Measurements from ENCODE around the gene PTPRN2.
"Not testable (repeated sequence)": the region's sequence is repeated elsewhere in the genome, so short reads cannot be mapped to it uniquely, and the experiment has no call there.

The PTPRN2 gene

DNA sequence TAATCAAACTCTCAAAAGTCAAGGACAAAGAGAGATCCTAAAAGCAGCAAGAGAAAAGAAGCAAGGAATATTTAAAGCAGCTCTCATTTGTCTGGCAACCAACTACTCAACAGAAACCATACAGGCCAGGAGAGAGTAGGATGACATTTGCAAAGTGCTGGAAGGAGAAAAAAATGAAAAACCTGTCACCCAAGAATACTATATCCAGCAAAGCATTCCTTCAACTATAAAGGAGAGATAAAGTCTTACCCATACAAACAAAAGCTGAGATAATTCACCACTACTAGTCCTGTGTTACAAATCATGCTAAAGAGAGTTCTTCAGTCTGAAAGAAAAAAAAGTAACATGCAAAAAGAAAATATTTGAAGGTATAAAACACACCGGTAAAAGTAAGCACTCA is 357.7 kb downstream of the PTPRN2 start:
- no peak for DNase-seq (ENCODE audit: low spot score)

DNA sequence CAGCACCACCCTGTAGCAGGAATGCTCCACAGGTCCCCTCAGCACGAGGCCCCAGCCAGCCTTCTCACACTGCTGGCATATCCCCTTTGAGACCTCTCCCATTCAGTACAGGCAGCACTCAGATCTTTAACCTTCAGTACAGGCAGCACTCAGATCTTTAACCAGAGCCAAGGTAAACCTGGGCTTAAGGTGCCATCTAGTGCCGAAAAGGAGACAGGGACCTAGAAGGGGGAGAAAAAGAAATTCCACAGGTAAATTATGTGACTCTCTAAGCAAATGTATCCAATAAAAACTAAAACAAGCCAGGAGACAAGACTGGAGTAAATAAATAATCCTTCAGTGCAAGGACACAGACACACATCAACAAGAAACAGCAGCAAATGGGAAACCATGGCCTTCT is 358.6 kb downstream of the PTPRN2 start:
- DNase-seq (ENCODE audit: low spot score), result no peak

DNA sequence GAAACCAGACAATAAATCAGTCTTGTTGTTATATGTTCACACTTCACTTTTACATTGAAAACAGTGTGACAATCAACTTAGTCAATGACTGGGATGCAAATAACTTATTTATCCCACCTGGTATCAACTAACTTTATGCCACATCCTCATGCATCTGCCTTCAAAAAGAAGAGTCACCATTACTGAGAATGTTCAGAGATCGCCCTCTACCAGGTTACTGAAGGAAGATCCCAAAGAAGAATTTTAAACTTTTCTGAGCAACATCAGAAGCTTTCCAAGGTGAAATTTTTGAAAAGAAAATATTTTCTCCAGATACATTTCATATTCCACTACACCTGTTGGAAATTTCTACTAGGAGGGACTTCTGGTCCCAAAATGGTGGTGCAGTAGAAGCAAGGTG is 359.5 kb downstream of the PTPRN2 start:
- DNase-seq (ENCODE audit: low spot score), result no peak

DNA sequence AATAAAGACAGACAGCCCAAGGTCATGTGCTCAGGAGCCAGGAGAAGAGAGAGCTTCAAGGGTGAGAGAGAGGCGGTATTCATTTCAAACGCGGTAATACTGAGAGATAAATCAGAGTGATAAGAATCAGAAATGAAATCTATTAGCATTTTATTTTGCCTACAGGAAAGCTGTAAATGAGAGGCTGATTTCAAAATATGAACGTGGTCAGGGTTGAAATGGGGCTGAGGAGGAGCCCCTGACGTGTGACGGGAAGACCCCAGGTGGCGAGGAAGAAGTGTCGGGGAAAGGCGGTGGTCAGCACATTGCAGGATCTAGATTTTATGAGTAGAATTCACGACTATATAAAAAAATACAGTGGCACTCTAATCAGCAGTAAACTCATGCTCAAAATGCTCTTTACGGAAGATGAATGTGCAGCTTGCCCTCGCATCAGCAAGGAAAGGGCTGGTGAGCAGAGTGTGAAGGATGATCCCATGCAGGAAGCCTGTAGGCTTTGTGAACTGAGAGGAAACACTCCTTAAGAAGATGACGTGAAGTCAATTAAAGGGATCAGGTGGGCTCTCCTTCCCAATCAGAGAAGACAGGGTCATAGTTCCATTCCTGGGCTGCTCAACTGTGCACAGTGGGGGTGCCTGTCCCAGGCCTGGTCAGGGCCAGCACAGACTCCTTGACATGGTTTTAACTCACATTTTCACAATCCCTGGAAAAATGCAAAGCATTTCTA is 360.2 kb downstream of the PTPRN2 start:
- no peak for DNase-seq (ENCODE audit: low spot score)

DNA sequence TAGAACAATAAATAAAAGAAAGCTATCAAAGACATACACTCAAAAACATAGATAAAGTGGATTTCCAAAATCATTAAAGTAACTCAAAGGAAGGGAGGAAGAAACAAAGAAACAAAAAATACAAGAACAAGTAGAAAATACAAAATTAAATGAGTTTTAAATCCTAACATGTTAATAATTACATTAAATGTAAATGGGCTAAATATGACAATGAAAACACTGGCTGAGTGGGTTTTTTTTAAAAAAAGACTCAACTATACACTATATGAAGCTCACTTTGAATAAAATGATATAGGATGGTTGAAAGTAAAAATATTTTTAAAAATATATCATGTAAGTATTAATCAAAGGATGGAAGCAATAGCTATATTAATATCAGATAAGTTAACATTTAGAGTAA is 371.4 kb downstream of the PTPRN2 start:
- no peak for DNase-seq (ENCODE audit: low spot score)

DNA sequence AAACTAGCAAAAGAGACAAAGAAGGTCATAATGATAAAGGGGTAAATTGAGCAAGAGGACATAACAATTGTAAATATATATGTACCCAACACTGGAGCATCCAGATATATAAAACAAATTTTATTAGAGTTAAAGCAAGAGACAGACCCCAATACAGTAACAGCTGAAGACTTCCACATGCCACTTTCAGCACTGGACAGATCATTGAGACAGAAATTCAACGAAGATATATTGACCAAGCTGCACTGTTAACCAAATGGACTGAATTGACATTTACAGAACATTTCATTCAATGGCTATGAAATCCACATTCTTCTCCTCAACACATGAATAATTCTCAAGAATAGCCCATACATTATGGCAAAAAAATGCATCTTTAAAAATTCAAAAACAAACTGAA is 378.2 kb downstream of the PTPRN2 start:
- no peak for DNase-seq (ENCODE audit: low spot score)

DNA sequence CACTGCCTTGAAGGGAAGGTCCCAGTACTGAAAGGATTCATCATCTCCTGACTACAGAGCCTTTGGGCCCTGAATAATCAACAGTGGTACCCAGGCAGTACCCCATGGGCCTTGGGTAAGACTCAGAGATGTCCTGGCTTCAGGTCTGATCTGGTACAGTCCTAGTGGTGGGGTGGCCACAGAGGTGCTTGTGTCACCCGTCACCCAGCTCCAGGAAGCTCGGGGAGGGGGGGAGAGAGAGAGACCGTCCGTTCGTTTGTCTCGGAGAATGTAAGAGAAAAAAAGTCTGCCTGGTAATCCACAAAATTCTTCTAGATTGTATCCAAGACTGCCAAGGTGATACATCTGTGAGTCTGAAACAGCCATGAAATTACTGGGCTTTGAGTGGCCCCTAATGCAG is 381.3 kb downstream of the PTPRN2 start:
- DNase-seq (ENCODE audit: low spot score), result no peak

DNA sequence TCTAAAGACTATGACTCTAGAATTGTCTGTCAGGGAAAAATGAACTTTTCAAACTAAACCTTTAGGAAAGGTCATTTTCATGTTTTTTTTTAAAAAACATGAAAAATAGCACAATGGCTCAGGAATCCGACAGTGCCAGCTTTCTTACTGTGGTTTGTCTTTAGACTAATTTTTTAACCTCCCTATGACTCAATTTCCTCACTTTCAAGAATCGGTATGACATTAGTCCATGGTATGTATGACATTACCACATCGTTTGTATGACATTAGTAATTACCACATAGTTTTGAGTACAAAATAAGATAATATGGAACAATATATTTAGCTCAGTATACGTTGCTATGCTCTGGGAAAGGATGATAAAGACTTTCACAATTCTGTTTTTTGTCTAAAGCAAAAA is 383.2 kb downstream of the PTPRN2 start:
- no peak for DNase-seq (ENCODE audit: low spot score)

DNA sequence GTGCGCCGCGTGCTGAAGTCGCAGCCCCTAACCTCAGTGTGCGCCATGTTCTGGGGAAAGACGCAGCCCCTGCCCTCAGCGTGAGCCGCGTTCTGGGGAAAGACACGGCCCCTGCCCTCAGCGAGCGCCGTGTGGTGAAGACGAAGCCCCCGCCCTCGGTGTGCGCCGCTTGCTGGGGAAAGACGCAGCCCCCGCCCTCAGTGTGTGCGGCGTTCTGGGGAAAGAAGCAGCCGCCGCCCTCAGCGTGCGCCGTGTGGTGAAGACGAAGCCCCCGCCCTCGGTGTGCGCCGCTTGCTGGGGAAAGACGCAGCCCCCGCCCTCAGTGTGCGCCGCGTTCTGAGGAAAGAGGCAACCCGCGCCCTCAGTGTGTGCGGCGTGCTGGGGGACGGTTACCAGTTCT is 383.7 kb downstream of the PTPRN2 start:
- DNase-seq (ENCODE audit: low spot score), result not testable (repeated sequence)

DNA sequence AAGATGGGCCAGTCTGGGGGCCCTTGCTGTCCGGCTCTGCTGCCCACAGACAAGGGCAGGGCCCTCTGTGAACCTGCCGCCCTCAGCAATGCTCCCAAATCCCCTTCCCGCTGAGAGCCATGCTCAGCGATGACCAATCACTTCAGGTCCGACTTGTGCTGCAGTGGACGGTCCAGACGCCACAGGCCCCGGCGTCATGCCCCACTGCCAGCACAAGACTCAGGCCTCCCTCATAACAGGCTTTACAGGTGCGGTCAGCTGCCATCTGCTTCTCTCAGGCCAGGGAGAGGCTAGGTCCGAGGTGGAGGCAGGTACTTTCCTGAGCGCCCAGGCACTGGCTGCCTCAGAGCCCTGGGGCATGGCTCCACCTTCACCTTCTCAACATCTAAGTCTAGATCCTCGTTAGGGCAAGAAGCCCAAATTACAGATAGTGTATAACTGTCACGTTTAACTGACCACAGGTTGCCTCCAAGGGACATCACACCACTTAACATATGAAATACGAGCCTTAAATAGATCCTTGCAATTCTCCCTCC is 393.2 kb downstream of the PTPRN2 start:
- DNase-seq (ENCODE audit: low spot score), result no peak

DNA sequence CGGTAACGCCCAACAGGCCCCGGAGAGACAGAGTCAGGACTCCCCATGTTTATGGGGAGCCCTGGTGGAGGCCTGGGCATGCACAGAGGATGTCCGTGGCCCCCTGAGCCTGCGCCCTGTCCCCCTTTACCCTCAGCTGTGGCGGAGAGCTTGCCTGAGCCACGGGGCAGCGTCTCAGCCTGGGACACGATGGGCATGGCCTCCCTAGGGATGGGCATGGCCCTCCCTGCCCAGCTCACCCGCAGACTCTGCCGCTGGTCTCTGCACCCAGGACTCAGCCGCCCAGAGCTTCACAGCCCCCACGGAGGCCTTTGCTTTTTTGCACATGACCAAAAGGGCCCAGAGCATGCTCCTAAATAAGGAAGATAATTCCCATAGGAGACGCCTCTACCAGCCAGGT is 394.2 kb downstream of the PTPRN2 start:
- no peak for DNase-seq (ENCODE audit: low spot score)

DNA sequence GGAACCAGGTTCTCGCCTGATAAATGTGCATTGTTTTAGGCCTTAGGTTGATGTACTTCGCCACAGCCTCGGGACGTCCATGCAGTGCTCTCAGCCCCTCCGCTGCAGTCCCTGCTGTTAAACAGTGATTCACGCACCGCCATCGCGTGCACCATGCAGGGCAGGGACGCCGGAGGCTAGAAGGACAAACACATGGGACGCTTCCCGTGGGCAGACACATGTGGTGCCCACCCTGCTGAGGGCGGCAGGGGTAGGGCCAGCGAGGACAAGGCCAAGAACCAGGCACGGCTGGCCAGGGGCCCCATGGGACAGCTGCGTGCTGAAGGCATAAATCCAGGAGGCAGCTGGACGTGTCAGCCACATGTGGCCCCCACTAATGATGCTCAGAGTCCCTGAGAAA is 394.7 kb downstream of the PTPRN2 start:
- no peak for DNase-seq (ENCODE audit: low spot score)

DNA sequence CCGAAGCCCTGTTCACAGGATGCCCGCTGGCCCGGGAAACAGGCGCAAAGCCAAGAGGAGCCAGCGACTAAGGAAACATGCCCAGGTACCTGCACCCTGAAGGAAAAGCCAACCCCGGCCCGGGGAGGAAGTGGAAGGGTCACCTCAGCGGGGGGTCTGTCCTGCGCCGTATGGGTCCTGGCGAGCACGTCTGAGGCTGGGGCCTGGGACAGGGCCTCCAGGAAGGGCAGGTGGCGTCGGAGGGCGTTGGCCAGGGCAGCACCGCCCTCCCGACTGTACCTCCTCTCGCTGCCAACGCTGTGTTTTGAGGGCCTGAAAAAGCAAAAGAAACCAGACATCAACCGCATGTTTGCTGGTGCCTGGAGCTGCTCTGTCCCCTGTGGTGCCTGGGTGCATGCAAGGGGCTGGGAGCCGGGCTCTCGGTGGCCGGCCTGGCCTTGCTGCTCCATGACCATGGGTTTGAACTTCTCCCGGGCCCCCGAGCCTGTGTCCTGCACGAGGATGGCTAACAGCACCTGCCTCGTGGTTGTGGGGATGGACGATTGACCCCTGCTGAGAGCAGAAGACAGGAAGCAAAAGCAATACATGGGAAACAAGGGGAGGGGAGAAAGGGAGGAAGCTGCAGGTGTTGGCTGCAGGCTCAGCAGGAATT is 395.3 kb downstream of the PTPRN2 start:
- no peak for DNase-seq (ENCODE audit: low spot score)

DNA sequence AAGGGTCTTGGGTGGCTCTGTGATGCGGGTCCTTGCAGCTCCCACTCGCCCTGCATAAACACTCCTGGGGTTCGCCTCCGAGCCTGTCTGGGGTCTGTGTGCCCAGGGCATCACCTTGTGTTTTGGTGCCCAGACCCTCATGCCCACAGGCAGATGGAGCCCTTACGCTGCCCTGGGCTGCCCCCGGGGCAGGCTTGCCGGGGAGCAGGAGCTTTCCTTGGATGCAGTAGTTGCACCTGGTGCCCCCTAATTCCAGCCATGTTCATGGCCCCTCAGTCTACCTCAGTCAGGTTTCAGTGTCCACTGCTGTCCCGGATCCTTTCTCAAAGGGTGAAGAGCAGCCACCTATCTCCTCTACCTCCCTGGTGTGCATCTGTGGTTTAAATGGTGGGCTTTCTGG is 396.0 kb downstream of the PTPRN2 start:
- DNase-seq (ENCODE audit: low spot score), result no peak

DNA sequence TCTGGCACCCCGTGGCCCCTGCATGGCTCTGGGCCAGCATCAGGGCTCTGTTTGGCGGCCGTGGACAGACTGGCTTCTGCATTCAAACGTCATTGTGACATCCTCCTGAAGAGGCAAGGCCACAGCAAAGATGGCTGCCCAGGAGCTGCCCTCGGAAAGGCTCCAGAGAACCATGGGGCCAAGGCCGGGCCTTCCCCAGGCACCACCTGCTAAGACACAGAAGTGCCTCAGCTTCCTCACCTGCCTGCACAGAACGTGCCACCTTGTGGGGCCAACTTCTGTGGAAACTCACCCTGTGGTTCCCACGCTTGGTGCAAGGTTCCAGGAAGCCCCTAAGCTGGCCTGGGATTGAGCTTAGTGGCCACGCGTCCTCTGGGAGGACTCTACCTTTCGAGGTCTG is 396.9 kb downstream of the PTPRN2 start:
- no peak for DNase-seq (ENCODE audit: low spot score)

DNA sequence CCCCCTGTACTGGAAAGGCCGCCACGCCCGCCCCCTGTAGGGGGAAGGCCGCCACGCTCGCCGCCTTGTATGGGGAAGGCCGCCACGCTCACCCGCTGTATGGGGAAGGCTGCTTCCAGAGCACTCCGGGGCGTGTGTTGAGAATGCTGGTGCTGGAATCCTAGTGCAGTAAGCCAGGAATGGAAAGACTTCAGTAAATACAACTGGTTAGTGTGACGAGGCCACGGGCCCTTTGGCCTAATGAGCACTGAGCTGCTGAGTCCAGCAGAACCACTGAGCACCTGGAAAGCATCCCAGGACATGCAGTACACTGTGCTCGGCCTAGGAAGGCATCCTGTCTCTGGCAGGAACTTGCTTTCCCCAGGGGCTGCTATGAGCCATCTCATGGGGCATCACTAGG is 398.9 kb downstream of the PTPRN2 start:
- no peak for DNase-seq (ENCODE audit: low spot score)

DNA sequence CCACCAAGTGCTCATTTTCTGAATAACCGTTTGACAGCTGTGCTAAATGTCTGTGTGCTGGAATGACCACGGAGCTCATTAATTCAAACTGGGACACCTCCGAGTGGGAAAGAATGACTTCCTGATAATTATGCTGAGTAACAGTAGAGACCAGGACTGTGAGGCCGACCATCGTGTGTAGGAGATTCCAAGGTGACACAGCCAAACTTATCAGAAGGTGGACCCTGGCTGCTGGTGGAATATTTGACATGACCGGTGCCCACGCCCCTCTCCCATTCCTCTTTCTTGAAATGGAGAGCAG is 400.0 kb downstream of the PTPRN2 start:
- DNase-seq (ENCODE audit: low spot score), result no peak

DNA sequence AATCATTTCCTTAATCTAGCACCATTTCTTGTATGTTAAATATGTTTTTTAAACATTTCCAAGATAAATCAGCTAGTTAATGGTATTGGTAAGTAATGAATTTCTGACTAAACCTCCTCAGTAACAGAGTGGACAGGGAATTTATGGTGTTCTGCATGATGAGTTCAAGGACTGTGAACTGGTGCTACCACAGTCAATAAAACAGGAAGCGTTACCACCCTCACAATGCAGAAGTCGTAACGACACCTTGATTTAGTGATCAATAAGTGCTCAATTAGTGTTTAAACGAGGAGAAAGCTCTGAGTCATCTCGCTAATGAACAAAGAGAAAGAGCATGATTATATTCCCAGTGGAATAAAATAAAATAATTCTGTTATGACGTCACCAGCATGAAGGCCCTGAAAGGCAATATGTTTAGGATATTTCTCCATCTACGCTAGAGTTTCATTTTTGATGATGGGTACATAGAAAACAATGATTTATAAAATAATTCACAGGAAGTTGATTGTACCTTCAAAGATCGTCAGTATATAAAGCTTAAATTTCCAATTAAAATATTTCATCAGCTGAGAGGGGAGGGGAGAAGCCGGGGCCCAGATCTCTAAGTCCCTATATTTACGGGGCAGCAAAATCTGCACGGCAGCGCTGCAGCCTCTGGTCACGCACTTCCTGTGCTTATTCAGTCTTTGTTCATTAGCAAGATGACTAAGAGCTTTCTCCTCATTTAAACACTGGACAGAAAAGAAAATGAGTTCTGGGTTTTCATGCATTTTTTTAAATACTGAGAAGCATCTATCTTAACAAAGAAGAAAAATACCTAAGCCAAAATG is 400.5 kb downstream of the PTPRN2 start:
- DNase-seq (ENCODE audit: low spot score), result no peak

DNA sequence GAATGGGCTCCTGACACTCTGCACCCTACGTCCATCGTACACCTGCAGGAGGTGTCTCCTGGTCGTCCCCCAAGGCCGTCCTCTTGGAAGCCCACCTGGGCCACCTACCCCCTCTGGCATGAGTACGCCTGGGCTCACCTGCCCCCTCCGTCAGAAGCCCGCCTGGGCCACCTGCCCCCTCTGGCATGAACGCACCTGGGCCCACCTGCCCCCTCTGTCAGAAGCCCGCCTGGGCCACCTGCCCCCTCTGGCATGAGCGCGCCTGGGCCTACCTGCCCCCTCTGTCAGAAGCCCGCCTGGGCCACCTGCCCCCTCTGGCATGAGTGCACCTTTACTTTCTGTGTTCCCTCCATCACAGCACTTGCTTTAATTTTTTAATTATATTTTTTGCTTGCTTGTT is 401.2 kb downstream of the PTPRN2 start:
- DNase-seq (ENCODE audit: low spot score), result no peak

DNA sequence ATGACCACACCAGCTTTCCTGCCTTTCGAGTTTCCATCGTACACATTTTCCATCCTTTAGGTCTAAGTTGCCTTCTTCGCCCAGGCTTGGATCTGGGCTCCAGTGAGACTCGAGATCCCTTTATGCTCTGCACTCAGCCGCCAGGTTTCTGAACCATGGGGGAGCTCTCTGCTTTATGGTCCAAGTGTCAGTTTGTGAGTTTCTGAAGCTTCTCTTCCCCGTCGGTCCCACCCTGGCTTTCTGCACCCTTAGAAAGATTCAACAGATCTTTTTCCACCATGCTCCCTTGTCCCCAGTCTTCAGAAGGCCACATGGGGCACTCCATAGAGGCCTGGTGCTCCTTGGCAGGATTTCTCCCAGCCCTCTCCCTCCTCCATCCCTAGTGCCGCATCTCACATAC is 402.0 kb downstream of the PTPRN2 start:
- DNase-seq (ENCODE audit: low spot score), result no peak

DNA sequence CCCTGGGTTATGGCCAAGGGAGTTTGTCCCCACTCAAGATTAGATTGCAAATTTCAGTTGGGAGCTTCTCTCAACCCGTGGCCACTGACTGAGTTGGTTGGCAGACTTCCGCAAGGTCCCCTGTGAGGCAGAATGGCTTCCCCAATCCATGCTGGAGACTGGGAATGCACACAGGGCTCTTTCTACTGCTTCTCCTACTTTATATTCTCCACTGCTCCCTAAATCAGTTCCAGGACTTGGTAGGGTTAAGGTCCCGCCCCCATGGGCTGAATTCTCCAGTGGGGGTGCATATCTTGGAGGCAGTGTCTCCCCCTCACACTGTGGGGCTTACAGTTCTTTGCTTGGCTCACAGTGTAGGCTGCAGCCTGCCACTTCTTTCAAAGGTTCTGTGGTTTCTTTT is 404.2 kb downstream of the PTPRN2 start:
- no peak for DNase-seq (ENCODE audit: low spot score)

DNA sequence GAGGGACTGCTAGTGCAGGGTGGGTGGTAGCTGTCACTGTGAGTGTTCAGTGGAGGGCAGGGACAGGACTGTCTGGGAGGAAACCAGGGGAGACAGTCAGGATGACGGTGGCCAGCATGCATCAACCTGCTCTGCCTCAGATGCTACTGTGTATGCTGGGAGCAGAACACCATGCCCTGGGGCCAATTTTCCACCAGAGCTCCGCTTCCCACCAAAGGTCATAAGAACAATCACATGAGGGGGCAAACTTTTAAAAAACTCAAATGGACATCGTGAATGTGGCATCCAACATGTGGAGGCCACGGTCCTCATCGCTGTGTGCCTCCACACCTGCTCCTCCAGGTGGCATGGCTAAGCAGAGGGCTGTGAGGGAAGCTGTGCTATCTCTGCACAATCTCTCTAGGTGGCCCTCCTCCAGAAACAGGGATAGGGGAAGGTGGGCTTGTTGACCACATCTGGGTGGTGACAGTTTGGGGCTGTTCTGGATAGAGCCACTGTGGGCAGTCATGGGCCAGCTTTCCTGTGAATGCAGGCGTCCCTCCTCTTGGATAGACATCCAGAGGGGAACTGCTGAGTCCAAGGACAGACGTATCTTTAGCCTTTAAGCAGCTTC is 411.0 kb downstream of the PTPRN2 start:
- DNase-seq (ENCODE audit: low spot score), result no peak

DNA sequence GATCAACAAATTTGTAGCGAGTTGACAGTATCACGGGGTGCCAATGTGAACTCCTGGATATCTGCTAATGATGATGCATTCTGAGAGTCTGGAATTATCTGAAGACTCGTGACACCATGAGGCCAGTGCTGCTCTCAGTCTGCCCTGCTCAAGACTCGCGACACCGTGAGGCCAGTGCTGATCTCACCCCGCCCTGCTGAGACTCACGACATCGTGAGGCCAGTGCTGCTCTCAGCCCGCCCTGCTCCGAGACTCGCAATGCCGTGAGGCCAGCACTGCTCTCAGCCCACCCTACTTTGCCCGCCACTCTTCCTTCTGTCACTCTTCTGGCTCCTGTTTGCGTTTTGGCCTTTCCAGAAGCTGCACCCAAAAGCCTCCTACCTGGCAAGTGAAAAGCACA is 411.8 kb downstream of the PTPRN2 start:
- DNase-seq (ENCODE audit: low spot score), result no peak

Data from putamen (tissue), 1 donor.